C4-2B (cell line): ENCODE measurements around the gene HEPACAM.

Experiments used
- ZFX ChIP-seq: fragments of 450-650 bp; IDR thresholded peaks from 2 replicates; pipeline ENCODE4 v1.6.1; 2017
- TF ChIP-seq, protein P1 (sequence below): fragments of 450-650 bp; conservative IDR thresholded peaks from 2 replicates; pipeline ENCODE4 v1.5.1; 2017; ENCODE audit warnings: mild to moderate bottlenecking

DNA sequence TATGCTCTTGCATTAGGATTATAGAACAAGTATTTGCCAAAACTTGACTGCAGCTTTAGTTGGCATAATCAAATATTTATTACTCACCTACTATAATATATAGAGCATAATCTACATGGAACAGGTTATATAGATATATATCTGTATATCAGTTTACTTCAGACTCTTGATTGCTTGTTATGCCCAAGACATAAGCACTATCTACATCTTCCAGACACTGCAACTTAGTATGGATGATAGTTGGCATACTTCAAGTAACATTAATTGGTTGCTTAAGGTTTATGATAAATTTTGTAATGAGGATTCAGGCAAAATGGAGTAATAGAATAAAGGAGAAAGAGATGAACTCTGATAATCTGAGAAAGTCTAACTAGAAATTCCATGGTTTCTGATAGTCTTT is 19.2 kb upstream of the HEPACAM start:
- TF ChIP-seq, protein P1, sequence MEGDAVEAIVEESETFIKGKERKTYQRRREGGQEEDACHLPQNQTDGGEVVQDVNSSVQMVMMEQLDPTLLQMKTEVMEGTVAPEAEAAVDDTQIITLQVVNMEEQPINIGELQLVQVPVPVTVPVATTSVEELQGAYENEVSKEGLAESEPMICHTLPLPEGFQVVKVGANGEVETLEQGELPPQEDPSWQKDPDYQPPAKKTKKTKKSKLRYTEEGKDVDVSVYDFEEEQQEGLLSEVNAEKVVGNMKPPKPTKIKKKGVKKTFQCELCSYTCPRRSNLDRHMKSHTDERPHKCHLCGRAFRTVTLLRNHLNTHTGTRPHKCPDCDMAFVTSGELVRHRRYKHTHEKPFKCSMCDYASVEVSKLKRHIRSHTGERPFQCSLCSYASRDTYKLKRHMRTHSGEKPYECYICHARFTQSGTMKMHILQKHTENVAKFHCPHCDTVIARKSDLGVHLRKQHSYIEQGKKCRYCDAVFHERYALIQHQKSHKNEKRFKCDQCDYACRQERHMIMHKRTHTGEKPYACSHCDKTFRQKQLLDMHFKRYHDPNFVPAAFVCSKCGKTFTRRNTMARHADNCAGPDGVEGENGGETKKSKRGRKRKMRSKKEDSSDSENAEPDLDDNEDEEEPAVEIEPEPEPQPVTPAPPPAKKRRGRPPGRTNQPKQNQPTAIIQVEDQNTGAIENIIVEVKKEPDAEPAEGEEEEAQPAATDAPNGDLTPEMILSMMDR = no peak
- TF ChIP-seq ZFX = no peak
